Mesenchymal stem cell (in vitro differentiated cells and primary cell): ENCODE results near the gene C16orf82.

Experiments
- DNase-seq: peaks from one replicate; pipeline ENCODE4 v3.0.0-alpha.2; 2013
- H2AFZ ChIP-seq: one replicate; pipeline ENCODE4 v1.6.1; 2013; ENCODE audit warnings: low read depth, mild to moderate bottlenecking, control low read depth, inconsistent platforms, low read length, moderate library complexity
- H2AK5ac ChIP-seq: 2 replicates; pipeline ENCODE4 v1.6.1; 2013; ENCODE audit warnings: low read length, moderate library complexity, mild to moderate bottlenecking, inconsistent platforms; ENCODE audit not compliant: severe bottlenecking
- H2BK120ac ChIP-seq: one replicate; pipeline ENCODE4 v1.6.1; 2013; ENCODE audit warnings: low read depth, mild to moderate bottlenecking, inconsistent platforms, low read length, moderate library complexity
- H2BK12ac ChIP-seq, 2 experiments: one replicate each; pipeline ENCODE4 v1.6.1; 2013; ENCODE audit warnings: inconsistent platforms in 2 of 2, low read length in 2 of 2, mild to moderate bottlenecking in 2 of 2, moderate library complexity in 2 of 2, control low read depth in 1 of 2
- H2BK15ac ChIP-seq: one replicate; pipeline ENCODE4 v1.6.1; 2013; ENCODE audit warnings: mild to moderate bottlenecking, low read depth, inconsistent platforms; ENCODE audit not compliant: poor library complexity, severe bottlenecking
- H2BK5ac ChIP-seq: 2 replicates; pipeline ENCODE4 v1.6.1; 2013; ENCODE audit warnings: low read depth, mild to moderate bottlenecking, low read length, control low read depth, inconsistent platforms; ENCODE audit not compliant: poor library complexity, severe bottlenecking
- H3K14ac ChIP-seq, 2 experiments: one replicate each; pipeline ENCODE4 v1.6.1; 2013; ENCODE audit warnings: inconsistent platforms in 2 of 2, low read length in 2 of 2, control low read depth in 1 of 2, mild to moderate bottlenecking in 1 of 2, moderate library complexity in 1 of 2
- H3K18ac ChIP-seq, 2 experiments: one replicate each; pipeline ENCODE4 v1.6.1; 2013; ENCODE audit warnings: inconsistent platforms in 2 of 2, low read length in 2 of 2, control low read depth in 1 of 2, low read depth in 1 of 2, mild to moderate bottlenecking in 1 of 2
- H3K23ac ChIP-seq, 2 experiments: one replicate each; pipeline ENCODE4 v1.6.1; 2013; ENCODE audit warnings: inconsistent platforms in 2 of 2, low read length in 2 of 2, mild to moderate bottlenecking in 2 of 2, moderate library complexity in 2 of 2, control low read depth in 1 of 2
- H3K27ac ChIP-seq: 2 replicates; pipeline ENCODE4 v1.5.1; 2013; ENCODE audit warnings: mild to moderate bottlenecking, moderate library complexity, low read length, control low read depth, inconsistent platforms; ENCODE audit not compliant: poor library complexity, severe bottlenecking
- H3K27me3 ChIP-seq, 2 experiments: 2 replicates each; pipeline versions ENCODE4 v1.6.1 to v1.7.0; 2013; ENCODE audit warnings: low read length in 2 of 2, mild to moderate bottlenecking in 2 of 2, moderate library complexity in 2 of 2, control low read depth in 1 of 2, inconsistent platforms in 1 of 2; ENCODE audit not compliant: control insufficient read depth in 1 of 2, insufficient read depth in 1 of 2
- H3K36me3 ChIP-seq, 2 experiments: 2 replicates each; pipeline versions ENCODE4 v1.6.1 to v1.7.0; 2013; ENCODE audit warnings: low read length in 2 of 2, control low read depth in 1 of 2, inconsistent platforms in 1 of 2, low read depth in 1 of 2, mild to moderate bottlenecking in 1 of 2; ENCODE audit not compliant: insufficient read depth in 2 of 2, control insufficient read depth in 1 of 2
- H3K4ac ChIP-seq, 2 experiments: one replicate each; pipeline ENCODE4 v1.6.1; 2013; ENCODE audit warnings: inconsistent platforms in 2 of 2, low read length in 2 of 2, mild to moderate bottlenecking in 2 of 2, moderate library complexity in 2 of 2, control low read depth in 1 of 2, low read depth in 1 of 2
- H3K4me1 ChIP-seq: 2 replicates; pipeline ENCODE4 v1.6.1; 2013; ENCODE audit warnings: low read depth, low read length, control low read depth; ENCODE audit not compliant: control insufficient read depth, insufficient read depth
- H3K4me2 ChIP-seq: 2 replicates; pipeline ENCODE4 v1.6.1; 2013; ENCODE audit warnings: low read length, mild to moderate bottlenecking, inconsistent platforms; ENCODE audit not compliant: poor library complexity, severe bottlenecking
- H3K4me3 ChIP-seq, 2 experiments: 2 replicates each; pipeline versions ENCODE4 v1.5.1 to v1.7.0; 2013; ENCODE audit warnings: low read length in 2 of 2, mild to moderate bottlenecking in 2 of 2, control low read depth in 1 of 2, low read depth in 1 of 2; ENCODE audit not compliant: insufficient read depth in 1 of 2
- H3K79me1 ChIP-seq: replicated peaks from 2 replicates; pipeline ENCODE4 v1.6.1; 2013; ENCODE audit warnings: mild to moderate bottlenecking, control low read depth, low read length, inconsistent platforms; ENCODE audit not compliant: poor library complexity, severe bottlenecking
- H3K9ac ChIP-seq: 2 replicates; pipeline ENCODE4 v1.7.0; 2013; ENCODE audit warnings: mild to moderate bottlenecking, low read length, moderate library complexity
- H3K9me3 ChIP-seq: 2 replicates; pipeline ENCODE4 v1.7.0; 2013; ENCODE audit warnings: mild to moderate bottlenecking, low read length; ENCODE audit not compliant: control insufficient read depth
- H4K8ac ChIP-seq: one replicate; pipeline ENCODE4 v1.6.1; 2013; ENCODE audit warnings: inconsistent platforms, mild to moderate bottlenecking, low read length, moderate library complexity
- H4K91ac ChIP-seq: one replicate; pipeline ENCODE4 v1.6.1; 2013; ENCODE audit warnings: mild to moderate bottlenecking, low read length, inconsistent platforms
- WGBS: methylation state at CpG from one replicate; pipeline ENCODE4 v1.1.7; 2013; ENCODE audit warnings: mixed read lengths; 5-methylcytosine and 5-hydroxymethylcytosine counted together

Gene C16orf82

DNA sequence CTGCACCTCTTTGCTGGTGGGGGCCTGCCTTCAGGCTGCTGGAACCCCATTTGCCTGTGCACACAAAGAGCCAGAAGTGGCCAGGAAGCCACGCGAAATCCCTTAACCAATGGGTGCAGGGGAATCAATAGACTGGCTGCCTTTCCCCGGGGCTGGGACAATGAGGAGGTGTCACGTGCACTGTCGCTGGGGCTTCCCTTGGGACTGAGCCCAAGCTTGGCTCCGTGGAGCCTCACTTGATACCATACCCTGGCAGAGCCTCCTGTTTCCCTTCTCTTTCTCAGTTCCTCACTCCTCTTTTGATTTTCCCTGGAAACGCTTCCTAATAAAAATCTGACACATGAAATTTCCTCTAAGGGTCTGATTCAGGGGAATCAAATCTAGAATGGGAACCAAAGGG lies 38.8 kb upstream of the C16orf82 start:
- H3K9me3 ChIP-seq, result no peaks in the 10 kb centered on the region
- WGBS, result 71% methylated on average over 7 of the region's 7 CpGs
- H3K27me3 ChIP-seq, result peaks cover 0 to 9% of the 10 kb centered on the region in 2 experiments
- no peak overlapping the region for H2BK15ac ChIP-seq
- no peak overlapping the region for H3K18ac ChIP-seq
- no peaks in the 10 kb centered on the region for H3K36me3 ChIP-seq
- H4K8ac ChIP-seq, result no peak overlapping the region
- no peak overlapping the region for H3K27ac ChIP-seq
- H2BK5ac ChIP-seq, result no peak overlapping the region
- H4K91ac ChIP-seq, result no peak overlapping the region
- no peaks in the 10 kb centered on the region for H3K4me1 ChIP-seq
- DNase-seq, result no peak
- H3K4ac ChIP-seq, result no peak overlapping the region
- H2BK120ac ChIP-seq, result no peak overlapping the region
- H3K14ac ChIP-seq, result no peak overlapping the region
- H3K79me1 ChIP-seq, result no peaks in the 10 kb centered on the region
- no peak overlapping the region for H2BK12ac ChIP-seq
- no peak overlapping the region for H3K4me2 ChIP-seq
- H3K4me3 ChIP-seq, result no peak overlapping the region
- no peak overlapping the region for H2AFZ ChIP-seq
- no peak overlapping the region for H3K23ac ChIP-seq
- no peak overlapping the region for H3K9ac ChIP-seq
- H2AK5ac ChIP-seq, result no peak overlapping the region

DNA sequence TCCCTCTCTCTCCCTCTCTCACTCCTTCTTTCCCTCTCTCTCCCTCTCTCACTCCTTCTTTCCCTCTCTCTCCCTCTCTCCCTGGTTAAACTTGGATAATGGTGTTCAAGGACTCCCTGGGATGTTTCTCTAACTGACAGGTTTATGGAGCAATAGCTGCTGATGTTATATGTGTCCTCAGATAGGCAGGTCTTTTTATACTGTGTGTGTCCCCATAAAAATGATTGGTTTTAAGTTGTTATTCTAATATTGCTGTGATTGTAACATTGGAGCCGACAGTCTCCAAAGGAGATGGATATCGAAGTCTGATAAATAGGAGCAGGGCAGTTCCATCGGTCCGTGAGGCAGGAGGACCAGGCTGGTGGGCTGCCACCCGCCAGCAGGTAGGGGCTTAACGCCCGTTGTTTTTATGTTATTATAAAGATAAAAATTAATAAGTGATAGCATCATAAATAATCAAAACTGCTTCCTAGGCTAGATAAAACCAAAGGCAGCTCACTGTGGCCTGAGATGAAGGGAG lies 38.1 kb upstream of the C16orf82 start:
- Histone ChIP-seq H3K9me3 (no peaks in the 10 kb centered on the region), H4K91ac (no peak overlapping the region), H3K79me1 (no peaks in the 10 kb centered on the region), H3K9ac (no peak overlapping the region), H2AK5ac (no peak overlapping the region), H2BK15ac (no peak overlapping the region), H3K4me1 (no peaks in the 10 kb centered on the region), H3K14ac (no peak overlapping the region), H3K4me3 (no peak overlapping the region), H4K8ac (no peak overlapping the region), H3K4me2 (no peak overlapping the region), H3K4ac (no peak overlapping the region), H2BK12ac (no peak overlapping the region), H3K18ac (no peak overlapping the region), H3K36me3 (no peaks in the 10 kb centered on the region), H3K27me3 (peaks cover 0 to 9% of the 10 kb centered on the region in 2 experiments), H3K27ac (no peak overlapping the region), H2AFZ (no peak overlapping the region), H2BK5ac (no peak overlapping the region), H3K23ac (no peak overlapping the region), H2BK120ac (no peak overlapping the region)
- 83% methylated on average over 4 of the region's 7 CpGs for WGBS
- DNase-seq, result no peak

DNA sequence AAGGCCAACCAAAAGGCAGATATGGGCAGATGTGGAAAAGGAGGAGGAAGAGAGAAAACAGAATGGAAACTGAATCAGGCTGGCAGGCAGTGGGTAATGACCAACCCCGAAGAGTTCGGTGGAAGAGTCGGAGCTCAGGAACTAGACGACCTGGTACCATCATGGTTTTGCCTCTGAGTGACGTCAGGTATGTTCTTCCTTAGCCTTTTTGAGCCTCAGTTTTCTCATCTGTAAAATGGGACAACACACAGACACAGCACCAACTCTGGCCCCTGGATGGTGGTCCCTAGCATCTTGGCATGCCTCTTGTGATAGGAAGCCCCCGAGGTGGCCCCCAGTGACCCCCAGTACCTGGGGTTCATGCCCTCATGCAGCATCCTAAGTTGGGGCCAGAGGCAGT lies 37.2 kb upstream of the C16orf82 start:
- Histone ChIP-seq H2AK5ac (no peak overlapping the region), H3K27ac (no peak overlapping the region), H2AFZ (no peak overlapping the region), H2BK120ac (no peak overlapping the region), H2BK15ac (no peak overlapping the region), H3K4me1 (no peaks in the 10 kb centered on the region), H3K18ac (no peak overlapping the region), H3K36me3 (no peaks in the 10 kb centered on the region), H3K9me3 (no peaks in the 10 kb centered on the region), H3K4me3 (no peak overlapping the region), H3K23ac (no peak overlapping the region), H3K27me3 (peaks cover 0 to 9% of the 10 kb centered on the region in 2 experiments), H4K8ac (no peak overlapping the region), H3K79me1 (no peaks in the 10 kb centered on the region), H3K14ac (no peak overlapping the region), H2BK12ac (no peak overlapping the region), H3K9ac (no peak overlapping the region), H3K4me2 (no peak overlapping the region), H2BK5ac (no peak overlapping the region), H3K4ac (no peak overlapping the region), H4K91ac (no peak overlapping the region)
- 75% methylated on average over 6 of the region's 6 CpGs for WGBS
- no peak for DNase-seq

DNA sequence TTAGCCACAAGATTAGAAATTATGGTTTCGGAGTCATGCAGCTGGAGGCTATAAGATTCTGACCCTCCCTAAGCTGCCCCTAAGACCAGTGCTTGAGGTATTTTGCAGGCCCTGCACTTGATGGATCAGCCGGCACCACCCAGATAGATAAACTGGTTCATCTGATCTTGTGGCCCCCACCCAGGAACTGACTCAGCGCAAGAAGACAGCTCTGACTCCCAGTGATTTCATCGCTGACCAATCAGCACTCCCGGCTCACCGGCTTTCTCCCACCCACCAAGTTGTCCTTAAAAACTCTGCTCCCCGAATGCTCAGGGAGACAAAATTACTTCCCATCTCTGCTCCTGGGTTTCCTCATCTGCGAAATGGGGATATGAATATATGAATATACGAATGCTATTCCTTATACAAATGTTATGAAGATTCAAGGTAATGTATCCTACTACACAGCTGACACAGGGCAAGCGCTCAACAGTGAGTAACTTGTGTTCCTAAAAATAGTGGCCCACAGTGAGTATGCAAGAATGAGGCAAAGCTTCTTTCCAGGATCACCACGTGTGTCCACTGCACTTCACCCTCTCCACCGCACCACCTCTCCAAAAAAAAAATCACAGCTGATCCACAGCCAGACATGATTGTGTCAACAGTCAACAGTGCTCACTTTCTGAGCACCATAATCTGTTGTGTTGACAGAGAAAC lies 33.3 kb upstream of the C16orf82 start:
- H4K91ac ChIP-seq, result no peak overlapping the region
- no peak overlapping the region for H3K23ac ChIP-seq
- peaks cover 0 to 13% of the 10 kb centered on the region in 2 experiments for H3K27me3 ChIP-seq
- no peak overlapping the region for H4K8ac ChIP-seq
- no peak overlapping the region for H2AK5ac ChIP-seq
- H3K9me3 ChIP-seq, result peaks cover 3% of the 10 kb centered on the region
- H2BK12ac ChIP-seq, result no peak overlapping the region
- no peak overlapping the region for H3K4ac ChIP-seq
- H3K4me2 ChIP-seq, result no peak overlapping the region
- no peak overlapping the region for H2BK120ac ChIP-seq
- no peak overlapping the region for H3K27ac ChIP-seq
- H3K4me1 ChIP-seq, result no peaks in the 10 kb centered on the region
- H3K4me3 ChIP-seq, result no peak overlapping the region
- no peak overlapping the region for H3K18ac ChIP-seq
- H3K36me3 ChIP-seq, result no peaks in the 10 kb centered on the region
- DNase-seq, result no peak
- no peak overlapping the region for H3K14ac ChIP-seq
- H3K79me1 ChIP-seq, result no peaks in the 10 kb centered on the region
- no peak overlapping the region for H2BK5ac ChIP-seq
- no peak overlapping the region for H2BK15ac ChIP-seq
- no peak overlapping the region for H3K9ac ChIP-seq
- H2AFZ ChIP-seq, result no peak overlapping the region
- 87% methylated on average over 10 of the region's 12 CpGs for WGBS
